Peyer's patch (tissue), 4 donors: Measurements from ENCODE around the gene OLFM1. TPM values are rescaled to one million over a fixed set of nuclear protein-coding genes. Genes with fewer than 3 reads are reported as not detected.

Experiments
- DNase-seq, 3 donors: peaks; one replicate each; pipeline ENCODE4 v3.0.0-alpha.2; 2017 to 2019
- H3K27ac ChIP-seq, 4 donors: fragments of 200-600 bp; sonication (generic); one replicate each; pipeline ENCODE4 v1.5.1; 2016 to 2019
- H3K27me3 ChIP-seq, 2 donors: fragments of 200-600 bp; sonication (generic); one replicate each; pipeline ENCODE4 v1.5.1; 2019
- H3K36me3 ChIP-seq, 3 donors: fragments of 200-600 bp; sonication (generic); one replicate each; pipeline ENCODE4 v1.5.1; 2016 to 2019
- H3K4me1 ChIP-seq, 4 donors: fragments of 200-600 bp; sonication (generic); one replicate each; pipeline ENCODE4 v1.5.1; 2016 to 2019
- H3K4me3 ChIP-seq, 4 donors: fragments of 200-600 bp; sonication (generic); 1 replicate in 3 of 4; 2 replicates in 1 of 4; pipeline ENCODE4 v1.5.1; 2016 to 2019; ENCODE audit warnings: mild to moderate bottlenecking in 1 of 4
- H3K9me3 ChIP-seq, 4 donors: fragments of 200-600 bp; sonication (generic); one replicate each; pipeline ENCODE4 v1.5.1; 2016 to 2019; ENCODE audit warnings: mild to moderate bottlenecking in 1 of 4
- POLR2A ChIP-seq, 2 donors: fragments of 450-650 bp; IDR thresholded peaks; one replicate each; pipeline ENCODE4 v1.5.1; 2017; ENCODE audit warnings: antibody characterized with exemption in 2 of 2, mild to moderate bottlenecking in 2 of 2, moderate library complexity in 2 of 2
- total RNA-seq, 4 donors: library from RNA; depleted of rRNA; stranded (reverse); fragments of >200 nt; gene quantifications; one replicate each; pipeline ENCODE4 v1.1.0, GENCODE V29; 2016
- TF ChIP-seq, protein P1 (sequence below), 6 experiments: fragments of 450-650 bp in 4 of 6; fragments of 200-600 bp in 2 of 6; sonication (generic) in 1 of 6; IDR thresholded peaks; one replicate each; pipeline ENCODE4 v1.5.1; 2017 to 2019; ENCODE audit warnings: antibody characterized with exemption in 6 of 6, mild to moderate bottlenecking in 3 of 6, moderate library complexity in 1 of 6

Gene OLFM1
- total RNA-seq, 4 donors from 2014 or later = 2.5 to 5.8 (median 4.9) TPM

DNA sequence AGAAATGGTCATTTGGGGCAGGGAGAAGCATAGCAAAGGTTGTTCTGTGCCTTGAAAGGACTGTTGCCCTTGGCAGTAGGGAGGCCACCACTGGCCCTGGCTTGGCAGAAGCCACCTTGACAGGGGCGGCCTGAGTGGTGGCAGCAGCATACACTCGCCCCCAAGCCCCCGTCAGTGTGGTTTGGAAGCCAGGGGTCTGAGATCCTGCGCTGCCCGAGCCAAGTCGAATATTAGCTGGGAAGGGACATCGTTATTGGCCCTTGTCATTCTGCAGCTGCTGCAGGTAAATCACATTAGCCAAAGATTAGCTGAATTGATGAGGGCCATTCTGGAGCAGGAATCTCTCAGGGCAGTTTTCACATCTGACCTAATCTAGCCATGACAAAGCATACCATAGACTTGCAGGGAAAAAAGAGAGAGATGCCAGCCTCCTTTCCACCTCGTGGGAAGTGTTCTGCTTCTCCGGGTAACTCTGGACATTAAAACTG is 9.0 kb downstream of the OLFM1 start:
- H3K27ac ChIP-seq = no peak overlapping the region
- no peak for TF ChIP-seq POLR2A (IDR thresholded peaks at IDR 0.05)
- TF ChIP-seq, protein P1, sequence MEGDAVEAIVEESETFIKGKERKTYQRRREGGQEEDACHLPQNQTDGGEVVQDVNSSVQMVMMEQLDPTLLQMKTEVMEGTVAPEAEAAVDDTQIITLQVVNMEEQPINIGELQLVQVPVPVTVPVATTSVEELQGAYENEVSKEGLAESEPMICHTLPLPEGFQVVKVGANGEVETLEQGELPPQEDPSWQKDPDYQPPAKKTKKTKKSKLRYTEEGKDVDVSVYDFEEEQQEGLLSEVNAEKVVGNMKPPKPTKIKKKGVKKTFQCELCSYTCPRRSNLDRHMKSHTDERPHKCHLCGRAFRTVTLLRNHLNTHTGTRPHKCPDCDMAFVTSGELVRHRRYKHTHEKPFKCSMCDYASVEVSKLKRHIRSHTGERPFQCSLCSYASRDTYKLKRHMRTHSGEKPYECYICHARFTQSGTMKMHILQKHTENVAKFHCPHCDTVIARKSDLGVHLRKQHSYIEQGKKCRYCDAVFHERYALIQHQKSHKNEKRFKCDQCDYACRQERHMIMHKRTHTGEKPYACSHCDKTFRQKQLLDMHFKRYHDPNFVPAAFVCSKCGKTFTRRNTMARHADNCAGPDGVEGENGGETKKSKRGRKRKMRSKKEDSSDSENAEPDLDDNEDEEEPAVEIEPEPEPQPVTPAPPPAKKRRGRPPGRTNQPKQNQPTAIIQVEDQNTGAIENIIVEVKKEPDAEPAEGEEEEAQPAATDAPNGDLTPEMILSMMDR (IDR thresholded peaks at IDR 0.05) = no peak
- no peaks in the 10 kb centered on the region for H3K9me3 ChIP-seq
- H3K4me3 ChIP-seq = no peak overlapping the region
- no peaks in the 10 kb centered on the region for H3K36me3 ChIP-seq
- no peak for DNase-seq
- no peaks in the 10 kb centered on the region for H3K4me1 ChIP-seq
- no peaks in the 10 kb centered on the region for H3K27me3 ChIP-seq

DNA sequence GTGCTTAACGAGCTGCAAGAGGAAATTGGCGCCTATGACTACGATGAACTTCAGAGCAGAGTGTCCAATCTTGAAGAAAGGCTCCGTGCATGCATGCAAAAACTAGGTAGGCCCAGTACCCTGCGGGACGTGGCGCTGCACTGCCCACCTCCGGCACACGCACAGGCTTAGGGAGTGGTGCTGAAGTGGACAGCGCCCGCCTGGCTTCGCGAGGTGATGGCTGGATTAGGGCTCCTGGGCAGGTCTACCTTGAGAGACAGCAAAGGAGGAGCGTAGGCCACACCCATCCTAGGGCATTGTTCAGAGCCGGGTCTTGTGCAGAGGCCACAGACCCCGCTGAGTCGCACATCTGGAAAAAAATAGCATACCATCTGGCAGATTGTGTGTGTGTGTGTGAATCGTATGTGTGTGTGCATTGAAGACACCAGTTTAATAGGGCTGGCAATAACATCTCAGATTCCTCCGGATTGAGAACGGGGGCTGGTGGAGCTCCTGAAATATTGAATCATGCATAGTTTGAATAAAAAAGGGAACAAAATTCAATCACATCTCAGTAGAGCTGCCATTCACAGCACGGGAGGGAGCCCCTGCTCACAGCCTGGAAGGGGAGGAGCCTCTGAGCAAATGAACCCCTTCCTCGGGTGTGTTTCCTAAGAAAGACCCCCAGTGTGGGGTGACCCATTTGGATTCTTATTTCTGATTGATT is 11.1 kb downstream of the OLFM1 start:
- no peak for TF ChIP-seq POLR2A (IDR thresholded peaks at IDR 0.05)
- TF ChIP-seq, protein P1 (IDR thresholded peaks at IDR 0.05) = no peak
- Histone ChIP-seq H3K9me3 (no peaks in the 10 kb centered on the region), H3K4me1 (no peaks in the 10 kb centered on the region), H3K27me3 (no peaks in the 10 kb centered on the region), H3K27ac (no peak overlapping the region), H3K4me3 (no peak overlapping the region), H3K36me3 (no peaks in the 10 kb centered on the region)
- no peak for DNase-seq

DNA sequence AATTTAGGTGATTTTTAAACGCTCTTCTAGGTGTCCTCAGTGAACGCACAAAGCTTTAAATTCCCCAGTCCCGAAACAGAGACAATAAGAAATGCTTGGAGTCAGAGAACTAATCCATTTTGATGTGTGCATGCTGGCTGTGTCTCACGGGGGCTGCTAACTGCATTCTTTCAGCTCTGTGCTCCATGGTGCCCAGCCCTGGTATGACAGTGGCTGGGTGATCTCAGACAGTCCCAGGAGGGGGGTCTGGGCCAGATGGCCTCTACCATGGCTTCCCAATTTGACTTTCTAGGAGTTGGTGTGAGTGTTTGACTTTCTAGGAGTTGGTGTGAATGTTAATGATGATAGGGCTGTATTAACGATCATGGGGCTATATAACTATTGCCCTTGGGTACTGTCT is 12.1 kb downstream of the OLFM1 start:
- Histone ChIP-seq H3K27ac (no peak overlapping the region), H3K36me3 (no peaks in the 10 kb centered on the region), H3K27me3 (no peaks in the 10 kb centered on the region), H3K9me3 (no peaks in the 10 kb centered on the region), H3K4me3 (no peak overlapping the region), H3K4me1 (no peaks in the 10 kb centered on the region)
- TF ChIP-seq POLR2A (IDR thresholded peaks at IDR 0.05) = no peak
- TF ChIP-seq, protein P1 (IDR thresholded peaks at IDR 0.05) = no peak
- no peak for DNase-seq

DNA sequence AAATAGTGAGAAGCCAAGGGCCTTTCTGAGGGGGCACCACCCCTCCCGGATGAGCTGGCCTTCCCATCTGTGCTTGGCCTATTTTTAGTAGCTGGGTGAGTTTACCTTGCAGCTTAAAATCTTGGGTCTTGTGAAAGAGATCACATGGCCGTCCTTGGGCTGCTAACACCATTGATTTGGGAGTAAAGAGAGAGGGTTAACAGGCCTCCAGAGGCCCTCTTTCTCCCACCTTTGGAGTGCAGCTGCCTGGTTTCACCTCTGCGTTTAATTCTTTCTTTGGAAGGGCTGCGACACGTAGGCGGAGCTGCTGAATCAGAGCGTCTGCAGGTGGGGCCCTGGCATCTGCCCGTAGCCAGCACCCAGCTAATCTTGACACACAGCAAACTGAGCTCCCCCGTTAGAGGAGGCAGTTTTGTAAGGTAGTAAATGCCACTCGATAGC is 12.8 kb downstream of the OLFM1 start:
- DNase-seq = no peak
- Histone ChIP-seq H3K4me1 (no peaks in the 10 kb centered on the region), H3K4me3 (no peak overlapping the region), H3K27me3 (no peaks in the 10 kb centered on the region), H3K36me3 (no peaks in the 10 kb centered on the region), H3K27ac (no peak overlapping the region), H3K9me3 (no peaks in the 10 kb centered on the region)
- TF ChIP-seq, protein P1 (IDR thresholded peaks at IDR 0.05) = no peak
- TF ChIP-seq POLR2A (IDR thresholded peaks at IDR 0.05) = no peak

DNA sequence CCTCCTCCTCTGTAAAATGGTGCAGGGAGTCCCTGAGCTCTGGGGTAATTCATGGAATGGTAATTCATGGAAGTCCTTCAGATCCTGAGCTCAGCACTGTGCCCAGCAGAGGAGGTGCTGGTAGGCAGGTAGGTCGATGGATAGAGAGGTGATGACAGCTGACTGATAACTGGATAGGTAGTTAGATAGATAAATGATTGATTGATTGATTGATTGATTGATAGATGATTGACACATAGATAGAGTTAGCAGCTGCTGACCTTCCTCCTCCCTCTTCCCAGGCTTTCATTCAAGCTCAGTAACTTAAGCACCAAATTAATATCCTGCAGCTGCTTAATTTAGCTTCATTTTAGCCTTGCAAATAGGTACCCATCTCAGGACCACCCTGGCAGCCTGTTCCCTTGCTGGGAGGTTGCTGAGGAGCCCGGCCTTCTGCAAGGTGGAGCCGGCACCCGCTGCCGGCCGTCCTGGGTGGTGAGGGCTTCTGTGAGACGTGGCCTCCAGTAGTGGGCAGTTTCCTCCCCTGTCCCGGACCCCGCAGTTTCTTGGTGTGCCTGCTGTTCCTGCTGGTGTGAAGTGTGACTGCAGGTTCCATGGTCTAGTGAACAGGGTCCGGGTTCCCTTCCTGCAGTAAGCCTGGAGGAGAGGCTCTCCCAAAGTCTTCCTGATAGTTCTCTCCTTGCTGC is 13.4 kb downstream of the OLFM1 start:
- H3K36me3 ChIP-seq = no peaks in the 10 kb centered on the region
- no peak for DNase-seq
- no peak overlapping the region for H3K4me3 ChIP-seq
- no peaks in the 10 kb centered on the region for H3K27me3 ChIP-seq
- H3K4me1 ChIP-seq = no peaks in the 10 kb centered on the region
- no peak for TF ChIP-seq POLR2A (IDR thresholded peaks at IDR 0.05)
- TF ChIP-seq, protein P1 (IDR thresholded peaks at IDR 0.05) = no peak
- H3K27ac ChIP-seq = no peak overlapping the region
- H3K9me3 ChIP-seq = no peaks in the 10 kb centered on the region
